WTC11 (cell line): Measurements from ENCODE around the gene SHROOM1. TPM values are rescaled to one million over a fixed set of nuclear protein-coding genes. Genes with fewer than 3 reads are reported as not detected.

Experiments
- ATAC-seq: fragments of 200-7000 bp; cut with Tn5 transposase; 2 replicates; pipeline ENCODE4 v1.10.0; 2021; ENCODE audit warnings: mild to moderate bottlenecking, moderate library complexity
- CTCF ChIA-PET: fragments of 300-600 bp; sonication (Branson Sonifier 250); formaldehyde crosslinking; loops from one replicate; lab custom pipeline; 2021; ENCODE audit warnings: antibody characterized with exemption; lab: Charles Lee
- POLR2A ChIA-PET: fragments of 350-600 bp; sonication (Branson Sonifier 250); formaldehyde crosslinking; loops from one replicate; lab custom pipeline; 2021; ENCODE audit warnings: antibody characterized with exemption; lab: Charles Lee
- DNase-seq: peaks from one replicate; pipeline ENCODE4 v3.0.0; 2021; ENCODE audit warnings: low spot score
- H3K27ac Mint-ChIP-seq: 2 replicates; pipeline ENCODE4 v1.8.0; 2021; ENCODE audit warnings: mixed read lengths
- H3K27me3 Mint-ChIP-seq: 2 replicates; pipeline ENCODE4 v1.8.0; 2021; ENCODE audit warnings: low read depth, mild to moderate bottlenecking, moderate library complexity, mixed read lengths
- H3K36me3 Mint-ChIP-seq: 2 replicates; pipeline ENCODE4 v1.8.0; 2021; ENCODE audit warnings: mixed read lengths
- H3K4me1 Mint-ChIP-seq: 2 replicates; pipeline ENCODE4 v1.8.0; 2022; ENCODE audit warnings: mixed read lengths
- H3K4me3 Mint-ChIP-seq: 2 replicates; pipeline ENCODE4 v1.8.0; 2021; ENCODE audit warnings: mild to moderate bottlenecking, moderate library complexity, mixed read lengths
- H3K9me3 Mint-ChIP-seq: 2 replicates; pipeline ENCODE4 v1.8.0; 2021; ENCODE audit warnings: mixed read lengths
- ATF2 ChIP-seq: sonication (generic); formaldehyde crosslinking; IDR thresholded peaks from 2 replicates; pipeline ENCODE4 v1.8.1; 2022; ENCODE audit warnings: low read depth, missing genetic modification reagents, borderline replicate concordance
- CREB1 ChIP-seq: sonication (generic); formaldehyde crosslinking; IDR thresholded peaks from 2 replicates; pipeline ENCODE4 v1.8.0; 2023; ENCODE audit warnings: mild to moderate bottlenecking, missing genetic modification reagents
- CREM ChIP-seq: sonication (generic); formaldehyde crosslinking; IDR thresholded peaks from 2 replicates; pipeline ENCODE4 v1.8.1; 2022; ENCODE audit warnings: mild to moderate bottlenecking, missing genetic modification reagents, moderate library complexity
- ETV6 ChIP-seq: sonication (generic); formaldehyde crosslinking; IDR thresholded peaks from 2 replicates; pipeline ENCODE4 v1.8.1; 2022; ENCODE audit warnings: mild to moderate bottlenecking, missing genetic modification reagents
- FOXK1 ChIP-seq: sonication (generic); formaldehyde crosslinking; IDR thresholded peaks from 2 replicates; pipeline ENCODE4 v1.8.0; 2022; ENCODE audit warnings: mild to moderate bottlenecking, moderate library complexity, missing genetic modification reagents
- GABPB1 ChIP-seq: sonication (generic); formaldehyde crosslinking; IDR thresholded peaks from 2 replicates; pipeline ENCODE4 v1.8.1; 2023; ENCODE audit warnings: mild to moderate bottlenecking, missing genetic modification reagents
- GRHL2 ChIP-seq: fragments of 250-450 bp; sonication (Bioruptor Pico); IDR thresholded peaks from 2 replicates; pipeline ENCODE4 v1.8.0; 2022; ENCODE audit warnings: mild to moderate bottlenecking, moderate library complexity; ENCODE audit not compliant: insufficient replicate concordance, severe bottlenecking
- HMGA2 ChIP-seq: fragments of 250-450 bp; sonication (Bioruptor Pico); IDR thresholded peaks from 2 replicates; pipeline ENCODE4 v1.4.0; 2021; ENCODE audit warnings: mild to moderate bottlenecking, moderate library complexity
- IRF1 ChIP-seq: sonication (generic); formaldehyde crosslinking; IDR thresholded peaks from 2 replicates; pipeline ENCODE4 v1.8.0; 2023; ENCODE audit warnings: missing genetic modification reagents
- MAX ChIP-seq: sonication (generic); formaldehyde crosslinking; IDR thresholded peaks from 2 replicates; pipeline ENCODE4 v1.8.0; 2022; ENCODE audit warnings: mild to moderate bottlenecking, missing genetic modification reagents
- MXD4 ChIP-seq: fragments of 250-450 bp; sonication (Bioruptor Pico); IDR thresholded peaks from 2 replicates; pipeline ENCODE4 v1.8.0; 2021; ENCODE audit warnings: mild to moderate bottlenecking, moderate library complexity, borderline replicate concordance
- NFE2L1 ChIP-seq: sonication (generic); formaldehyde crosslinking; IDR thresholded peaks from 2 replicates; pipeline ENCODE4 v1.8.1; 2023; ENCODE audit warnings: missing genetic modification reagents
- NFYB ChIP-seq: sonication (generic); formaldehyde crosslinking; conservative IDR thresholded peaks from 2 replicates; pipeline ENCODE4 v1.8.0; 2022; ENCODE audit warnings: low read depth, missing genetic modification reagents
- NR1H2 ChIP-seq: sonication (generic); formaldehyde crosslinking; IDR thresholded peaks from 2 replicates; pipeline ENCODE4 v1.9.0; 2021; ENCODE audit warnings: mild to moderate bottlenecking, moderate library complexity, missing genetic modification reagents
- PRDM15 ChIP-seq: sonication (generic); formaldehyde crosslinking; IDR thresholded peaks from 2 replicates; pipeline ENCODE4 v1.8.0; 2022; ENCODE audit warnings: missing genetic modification reagents
- RELA ChIP-seq: sonication (generic); formaldehyde crosslinking; IDR thresholded peaks from 2 replicates; pipeline ENCODE4 v1.8.1; 2022; ENCODE audit warnings: missing genetic modification reagents, mild to moderate bottlenecking, borderline replicate concordance
- TCF7 ChIP-seq: sonication (generic); formaldehyde crosslinking; IDR thresholded peaks from 2 replicates; pipeline ENCODE4 v1.8.0; 2022; ENCODE audit warnings: mild to moderate bottlenecking, low read depth, missing genetic modification reagents, moderate library complexity
- USF2 ChIP-seq: sonication (generic); formaldehyde crosslinking; IDR thresholded peaks from 2 replicates; pipeline ENCODE4 v1.8.1; 2023; ENCODE audit warnings: mild to moderate bottlenecking, missing genetic modification reagents, moderate library complexity
- ZBTB21 ChIP-seq: sonication (generic); formaldehyde crosslinking; IDR thresholded peaks from 2 replicates; pipeline ENCODE4 v1.8.1; 2023; ENCODE audit warnings: mild to moderate bottlenecking, missing genetic modification reagents, borderline replicate concordance
- ZMAT4 ChIP-seq: fragments of 250-450 bp; sonication (Bioruptor Pico); IDR thresholded peaks from 2 replicates; pipeline ENCODE4 v1.9.0; 2021; ENCODE audit warnings: mild to moderate bottlenecking
- ZNF232 ChIP-seq: sonication (generic); formaldehyde crosslinking; IDR thresholded peaks from 2 replicates; pipeline ENCODE4 v1.8.0; 2022; ENCODE audit warnings: mild to moderate bottlenecking, missing genetic modification reagents
- ZNF512 ChIP-seq: sonication (generic); formaldehyde crosslinking; IDR thresholded peaks from 2 replicates; pipeline ENCODE4 v1.8.1; 2022; ENCODE audit warnings: missing genetic modification reagents, borderline replicate concordance
- ZNF671 ChIP-seq: fragments of 250-450 bp; sonication (Bioruptor Pico); IDR thresholded peaks from 2 replicates; pipeline ENCODE4 v1.8.0; 2021; ENCODE audit warnings: mild to moderate bottlenecking
- total RNA-seq: library from RNA; stranded (reverse); gene quantifications from 3 replicates; pipeline ENCODE4 v1.2.3, GENCODE V29; 2021

SHROOM1 gene
- total RNA-seq, 1 experiment from 2014 or later, result 8.1 TPM

GRCh38 chr5:132867046-132867451 lies 36.6 kb upstream of the SHROOM1 start:
- TF ChIP-seq PRDM15 (CRISPR knock-in tag), result no peak
- no peak for TF ChIP-seq ZNF512 (CRISPR knock-in tag)
- TF ChIP-seq NFE2L1 (CRISPR knock-in tag), result no peak
- no peak for TF ChIP-seq ATF2
- no peak for TF ChIP-seq GABPB1
- TF ChIP-seq HMGA2 (CRISPR knock-in tag), result no peak
- no peak for TF ChIP-seq TCF7 (CRISPR knock-in tag)
- no peak for TF ChIP-seq USF2
- no peak for TF ChIP-seq ZNF671
- TF ChIP-seq ZMAT4 (CRISPR knock-in tag), result no peak
- peak overlapping the region; percentile 100 for H3K4me3 Mint-ChIP-seq
- H3K36me3 Mint-ChIP-seq, result peaks cover 24% of the 10 kb centered on the region
- peaks cover 3% of the 10 kb centered on the region; the same call in 1 of the 2 replicates for H3K27me3 Mint-ChIP-seq
- CTCF ChIA-PET, result interaction anchor here (1.3 to 2.9 kb wide), 6 partner anchors 12 to 120 kb away, joined by 3 to 24 read pairs (median 8); partner anchors contain the start of gene CCNI2
- H3K4me1 Mint-ChIP-seq, result peaks cover 22% of the 10 kb centered on the region
- DNase-seq, result no peak
- H3K9me3 Mint-ChIP-seq, result no peaks in the 10 kb centered on the region
- POLR2A ChIA-PET, result interaction anchor here (1.4 to 2.7 kb wide), 4 partner anchors 36 to 120 kb away, joined by 4 to 13 read pairs (median 6); partner anchors contain the start of genes AFF4 and CCNI2
- no peak for ATAC-seq
- peak overlapping the region; percentile 100 for H3K27ac Mint-ChIP-seq

GRCh38 chr5:132866342-132867045 lies 36.0 kb upstream of the SHROOM1 start, which contains the start of the genes GDF9 and UQCRQ:
GDF9 (minus strand) TSS chr5:132866469; CDS start chr5:132864533, 1,936 bp downstream.
UQCRQ (plus strand) TSS chr5:132866642; CDS start chr5:132866882, 240 bp downstream.
- peaks cover 24% of the 10 kb centered on the region for H3K36me3 Mint-ChIP-seq
- POLR2A ChIA-PET, result interaction anchor here (0.5 to 2.7 kb wide), 12 partner anchors 31 to 310 kb away, joined by 3 to 13 read pairs (median 5); partner anchors contain the start of genes AFF4, CCNI2, RAD50 and SOWAHA
- H3K27ac Mint-ChIP-seq, result peak within 1 kb of the TSS; percentile 100
- H3K4me1 Mint-ChIP-seq, result peaks cover 22% of the 10 kb centered on the region
- ATAC-seq (peak; percentile 99), DNase-seq (peak; percentile 97)
- no peaks in the 10 kb centered on the region for H3K9me3 Mint-ChIP-seq
- H3K27me3 Mint-ChIP-seq, result peaks cover 3% of the 10 kb centered on the region; the same call in 1 of the 2 replicates
- peak within 1 kb of the TSS; percentile 100 for H3K4me3 Mint-ChIP-seq
- CTCF ChIA-PET, result interaction anchor here (0.7 to 2.9 kb wide), 16 partner anchors 10 to 340 kb away, joined by 3 to 24 read pairs (median 6); partner anchors contain the start of genes CCNI2 and SHROOM1
- TF ChIP-seq NFYB (no peak), MXD4 (no peak), NFE2L1 (CRISPR knock-in tag) (0 out of 2 replicates have a peak, but pooled peaks have one; percentile 37), CREM (CRISPR knock-in tag) (peak; percentile 96), NR1H2 (CRISPR knock-in tag) (no peak), MAX (CRISPR knock-in tag) (peak; percentile 65; the same call in 1 of the 2 replicates), HMGA2 (CRISPR knock-in tag) (no peak), ETV6 (peak; percentile 51; the same call in 1 of the 2 replicates), ZNF232 (CRISPR knock-in tag) (no peak), RELA (CRISPR knock-in tag) (0 out of 2 replicates have a peak, but pooled peaks have one; percentile 20), ZBTB21 (CRISPR knock-in tag) (peak; percentile 96), GRHL2 (no peak), FOXK1 (peak; percentile 67), IRF1 (0 out of 2 replicates have a peak, but pooled peaks have one; percentile 69), CREB1 (CRISPR knock-in tag) (no peak)
